ENCODE data around the gene HIRIP3.

DNA sequence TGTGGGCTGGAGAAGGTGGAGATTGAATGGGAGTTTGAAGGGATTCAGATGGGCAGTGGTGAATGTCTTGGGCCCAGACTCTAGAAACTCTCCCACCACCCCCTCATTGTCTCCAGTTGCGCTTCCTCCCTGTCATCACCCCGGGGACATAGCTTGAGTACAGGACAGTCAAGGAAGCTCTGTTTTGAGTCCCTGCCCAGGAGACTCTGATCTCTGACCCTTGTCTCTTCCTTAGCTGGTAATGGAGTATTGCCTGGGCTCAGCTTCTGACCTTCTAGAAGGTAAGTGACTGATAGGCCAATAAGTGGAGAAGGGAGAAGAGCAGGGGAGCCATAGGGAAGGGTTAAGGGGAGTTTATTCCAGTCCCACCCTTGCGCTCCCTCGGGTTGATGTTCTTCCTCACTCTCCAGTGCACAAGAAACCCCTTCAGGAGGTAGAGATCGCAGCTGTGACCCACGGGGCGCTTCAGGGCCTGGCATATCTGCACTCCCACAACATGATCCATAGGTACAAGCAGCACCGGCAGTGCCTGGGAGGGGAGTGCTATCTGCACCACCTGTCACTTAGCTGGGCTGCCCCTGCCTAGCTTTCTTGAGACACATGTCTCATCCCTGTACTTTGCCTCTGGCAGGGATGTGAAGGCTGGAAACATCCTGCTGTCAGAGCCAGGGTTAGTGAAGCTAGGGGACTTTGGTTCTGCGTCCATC, 16.7 kb downstream of the HIRIP3 start:
- TF ChIP-seq GATA1 (IDR thresholded peaks at IDR 0.05; ENCODE audit: low read depth, low read length) (no peak), POLR2A (IDR thresholded peaks at IDR 0.05; ENCODE audit: low read length) (no peak)

Data from erythroblast (primary cell).